HepG2 (cell line): ENCODE data around the gene SOX9. TPM values are rescaled to one million over a fixed set of nuclear protein-coding genes. Genes with fewer than 3 reads are reported as not detected.

Experiments
- DNMT3B ChIP-seq: conservative IDR thresholded peaks from 2 replicates; pipeline ENCODE4 v1.6.1; 2016; ENCODE audit warnings: missing biosample characterization, control low read depth
- FOXP1 ChIP-seq, 2 experiments: fragments of 450-650 bp in 1 of 2; IDR thresholded peaks; 2 replicates each; pipeline ENCODE4 v1.6.1; 2017 to 2018; ENCODE audit warnings: antibody characterized with exemption in 1 of 2
- GATAD1 ChIP-seq: IDR thresholded peaks from 2 replicates; pipeline ENCODE4 v1.6.1; 2016; ENCODE audit warnings: missing genetic modification reagents, missing compliant biosample characterization
- HES4 ChIP-seq: sonication (generic); formaldehyde crosslinking; IDR thresholded peaks from 2 replicates; pipeline ENCODE4 v1.9.0; 2021; ENCODE audit warnings: mild to moderate bottlenecking, missing genetic modification reagents, borderline replicate concordance
- MYNN ChIP-seq: sonication (generic); formaldehyde crosslinking; IDR thresholded peaks from 2 replicates; pipeline ENCODE4 v1.4.0; 2020; ENCODE audit warnings: mild to moderate bottlenecking, low read depth, missing genetic modification reagents
- NR1H2 ChIP-seq: sonication (generic); formaldehyde crosslinking; IDR thresholded peaks from 2 replicates; pipeline ENCODE4 v1.8.1; 2022; ENCODE audit warnings: low read depth, missing genetic modification reagents, borderline replicate concordance
- TBP ChIP-seq: sonication (generic); formaldehyde crosslinking; IDR thresholded peaks from 2 replicates; pipeline ENCODE4 v1.5.0; 2020; ENCODE audit warnings: missing genetic modification reagents
- YEATS2 ChIP-seq: sonication (generic); formaldehyde crosslinking; IDR thresholded peaks from 2 replicates; pipeline ENCODE4 v1.4.0; 2020; ENCODE audit warnings: missing genetic modification reagents, borderline replicate concordance
- ZNF777 ChIP-seq: sonication (generic); formaldehyde crosslinking; IDR thresholded peaks from 2 replicates; pipeline ENCODE4 v1.4.0; 2020; ENCODE audit warnings: missing genetic modification reagents
- ZNF788 ChIP-seq: sonication (generic); formaldehyde crosslinking; IDR thresholded peaks from 2 replicates; pipeline ENCODE4 v1.5.0; 2020; ENCODE audit warnings: mild to moderate bottlenecking, missing genetic modification reagents, borderline replicate concordance
- ZNF841 ChIP-seq: sonication (generic); formaldehyde crosslinking; IDR thresholded peaks from 2 replicates; pipeline ENCODE4 v1.8.1; 2023; ENCODE audit warnings: missing genetic modification reagents, borderline replicate concordance
- ZZZ3 ChIP-seq: sonication (generic); formaldehyde crosslinking; IDR thresholded peaks from 2 replicates; pipeline ENCODE4 v1.4.0; 2020; ENCODE audit warnings: missing genetic modification reagents, mild to moderate bottlenecking, borderline replicate concordance
- polyA plus RNA-seq, 8 experiments: library from polyadenylated mRNA; depleted of rRNA in 3 of 8; stranded (reverse) in 7 of 8; unstranded in 1 of 8; fragments of >200 nt; fragmentation: Illumina TruSeq in 4 of 8; extraction: Trizol in 4 of 8; gene quantifications; 2 replicates each; pipeline versions ENCODE4 v1.2.1 to v1.2.3, GENCODE V29; 2011 to 2016; ENCODE audit warnings: low read depth in 4 of 8, missing spikeins in 1 of 8, mixed read lengths in 1 of 8; ENCODE audit not compliant: insufficient read depth in 1 of 8
- total RNA-seq, 5 experiments: library from RNA; depleted of rRNA; stranded (reverse); fragments of >200 nt; fragmentation: Illumina TruSeq; extraction: Trizol; gene quantifications; 2 replicates each; pipeline ENCODE4 v1.2.3, GENCODE V29; 2016; ENCODE audit warnings: low read depth in 1 of 5
- TF ChIP-seq, protein P1 (sequence below): sonication (generic); formaldehyde crosslinking; IDR thresholded peaks from 2 replicates; pipeline ENCODE4 v1.4.0; 2020; ENCODE audit warnings: mild to moderate bottlenecking, missing genetic modification reagents
- TF ChIP-seq, protein P2 (sequence below), 2 experiments: sonication (generic) in 1 of 2; formaldehyde crosslinking in 1 of 2; IDR thresholded peaks; 2 replicates each; pipeline versions ENCODE4 v1.5.1 to v1.6.1; 2011 to 2020; ENCODE audit warnings: borderline replicate concordance in 1 of 2, low read depth in 1 of 2, low read length in 1 of 2, mild to moderate bottlenecking in 1 of 2, missing genetic modification reagents in 1 of 2, moderate library complexity in 1 of 2
- TF ChIP-seq, protein P3 (sequence below): sonication (generic); formaldehyde crosslinking; IDR thresholded peaks from 2 replicates; pipeline ENCODE4 v1.4.0; 2020; ENCODE audit warnings: low read depth, missing genetic modification reagents
- TF ChIP-seq, protein P4 (sequence below): sonication (generic); formaldehyde crosslinking; conservative IDR thresholded peaks from 2 replicates; pipeline ENCODE4 v1.8.0; 2022; ENCODE audit warnings: low read depth, missing genetic modification reagents
- TF ChIP-seq, protein P5 (sequence below): sonication (generic); formaldehyde crosslinking; IDR thresholded peaks from 2 replicates; pipeline ENCODE4 v1.5.1; 2020; ENCODE audit warnings: missing genetic modification reagents, mild to moderate bottlenecking, borderline replicate concordance

The SOX9 gene
- total and polyA plus RNA-seq, 2 of the 13 experiments (the other 11 are each of a cell fraction or from before 2014, with no cell fraction given) = 16.1 to 27.6 TPM

DNA sequence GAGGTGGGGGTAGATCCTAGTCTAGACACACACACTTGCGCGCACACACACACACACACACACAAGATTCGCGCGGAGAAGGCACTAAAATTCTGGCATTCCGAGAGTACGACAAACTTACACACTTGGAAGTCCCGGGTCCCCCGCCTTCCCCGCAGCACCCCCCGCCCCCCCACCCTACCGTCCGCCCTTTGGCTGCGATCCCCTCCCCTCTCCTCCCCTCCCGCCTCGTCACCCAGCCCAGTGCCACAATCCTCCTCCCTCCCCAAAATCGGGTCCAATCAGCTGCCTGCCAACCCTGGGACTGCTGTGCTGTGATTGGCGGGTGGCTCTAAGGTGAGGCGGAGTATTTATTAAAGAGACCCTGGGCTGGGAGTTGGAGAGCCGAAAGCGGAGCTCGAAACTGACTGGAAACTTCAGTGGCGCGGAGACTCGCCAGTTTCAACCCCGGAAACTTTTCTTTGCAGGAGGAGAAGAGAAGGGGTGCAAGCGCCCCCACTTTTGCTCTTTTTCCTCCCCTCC, at the start of gene SOX9 (continued):
- TF ChIP-seq, protein P1, sequence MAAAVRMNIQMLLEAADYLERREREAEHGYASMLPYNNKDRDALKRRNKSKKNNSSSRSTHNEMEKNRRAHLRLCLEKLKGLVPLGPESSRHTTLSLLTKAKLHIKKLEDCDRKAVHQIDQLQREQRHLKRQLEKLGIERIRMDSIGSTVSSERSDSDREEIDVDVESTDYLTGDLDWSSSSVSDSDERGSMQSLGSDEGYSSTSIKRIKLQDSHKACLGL (CRISPR knock-in tag) = no peak
- no peak for TF ChIP-seq ZNF841
- TF ChIP-seq GATAD1 = no peak
- TF ChIP-seq ZNF788 (CRISPR knock-in tag) = no peak
- TF ChIP-seq HES4 (CRISPR knock-in tag) = no peak
- TF ChIP-seq YEATS2 (CRISPR knock-in tag) = peak; percentile 34; the same call in 1 of the 2 replicates
- TF ChIP-seq ZZZ3 (CRISPR knock-in tag) = no peak
- 0 out of 2 replicates have a peak, but pooled peaks have one; percentile 7 for TF ChIP-seq TBP
- TF ChIP-seq MYNN (CRISPR knock-in tag) = peak; percentile 76; the same call in 1 of the 2 replicates
- peak; percentile 85; the same call in 1 of the 2 replicates for TF ChIP-seq DNMT3B (CRISPR knock-in tag)
- TF ChIP-seq, protein P2, sequence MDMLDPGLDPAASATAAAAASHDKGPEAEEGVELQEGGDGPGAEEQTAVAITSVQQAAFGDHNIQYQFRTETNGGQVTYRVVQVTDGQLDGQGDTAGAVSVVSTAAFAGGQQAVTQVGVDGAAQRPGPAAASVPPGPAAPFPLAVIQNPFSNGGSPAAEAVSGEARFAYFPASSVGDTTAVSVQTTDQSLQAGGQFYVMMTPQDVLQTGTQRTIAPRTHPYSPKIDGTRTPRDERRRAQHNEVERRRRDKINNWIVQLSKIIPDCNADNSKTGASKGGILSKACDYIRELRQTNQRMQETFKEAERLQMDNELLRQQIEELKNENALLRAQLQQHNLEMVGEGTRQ (IDR thresholded peaks at IDR 0.05; ENCODE audit: low read depth, low read length) = no peak
- TF ChIP-seq, protein P2 (CRISPR knock-in tag; IDR thresholded peaks at IDR 0.05; ENCODE audit: borderline replicate concordance) = no peak
- TF ChIP-seq, protein P3, sequence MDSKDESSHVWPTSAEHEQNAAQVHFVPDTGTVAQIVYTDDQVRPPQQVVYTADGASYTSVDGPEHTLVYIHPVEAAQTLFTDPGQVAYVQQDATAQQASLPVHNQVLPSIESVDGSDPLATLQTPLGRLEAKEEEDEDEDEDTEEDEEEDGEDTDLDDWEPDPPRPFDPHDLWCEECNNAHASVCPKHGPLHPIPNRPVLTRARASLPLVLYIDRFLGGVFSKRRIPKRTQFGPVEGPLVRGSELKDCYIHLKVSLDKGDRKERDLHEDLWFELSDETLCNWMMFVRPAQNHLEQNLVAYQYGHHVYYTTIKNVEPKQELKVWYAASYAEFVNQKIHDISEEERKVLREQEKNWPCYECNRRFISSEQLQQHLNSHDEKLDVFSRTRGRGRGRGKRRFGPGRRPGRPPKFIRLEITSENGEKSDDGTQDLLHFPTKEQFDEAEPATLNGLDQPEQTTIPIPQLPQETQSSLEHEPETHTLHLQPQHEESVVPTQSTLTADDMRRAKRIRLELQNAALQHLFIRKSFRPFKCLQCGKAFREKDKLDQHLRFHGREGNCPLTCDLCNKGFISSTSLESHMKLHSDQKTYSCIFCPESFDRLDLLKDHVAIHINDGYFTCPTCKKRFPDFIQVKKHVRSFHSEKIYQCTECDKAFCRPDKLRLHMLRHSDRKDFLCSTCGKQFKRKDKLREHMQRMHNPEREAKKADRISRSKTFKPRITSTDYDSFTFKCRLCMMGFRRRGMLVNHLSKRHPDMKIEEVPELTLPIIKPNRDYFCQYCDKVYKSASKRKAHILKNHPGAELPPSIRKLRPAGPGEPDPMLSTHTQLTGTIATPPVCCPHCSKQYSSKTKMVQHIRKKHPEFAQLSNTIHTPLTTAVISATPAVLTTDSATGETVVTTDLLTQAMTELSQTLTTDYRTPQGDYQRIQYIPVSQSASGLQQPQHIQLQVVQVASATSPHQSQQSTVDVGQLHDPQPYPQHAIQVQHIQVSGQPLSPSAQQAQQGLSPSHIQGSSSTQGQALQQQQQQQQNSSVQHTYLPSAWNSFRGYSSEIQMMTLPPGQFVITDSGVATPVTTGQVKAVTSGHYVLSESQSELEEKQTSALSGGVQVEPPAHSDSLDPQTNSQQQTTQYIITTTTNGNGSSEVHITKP = 0 out of 2 replicates have a peak, but pooled peaks have one; percentile 20
- TF ChIP-seq ZNF777 = peak; percentile 50
- TF ChIP-seq, protein P4, sequence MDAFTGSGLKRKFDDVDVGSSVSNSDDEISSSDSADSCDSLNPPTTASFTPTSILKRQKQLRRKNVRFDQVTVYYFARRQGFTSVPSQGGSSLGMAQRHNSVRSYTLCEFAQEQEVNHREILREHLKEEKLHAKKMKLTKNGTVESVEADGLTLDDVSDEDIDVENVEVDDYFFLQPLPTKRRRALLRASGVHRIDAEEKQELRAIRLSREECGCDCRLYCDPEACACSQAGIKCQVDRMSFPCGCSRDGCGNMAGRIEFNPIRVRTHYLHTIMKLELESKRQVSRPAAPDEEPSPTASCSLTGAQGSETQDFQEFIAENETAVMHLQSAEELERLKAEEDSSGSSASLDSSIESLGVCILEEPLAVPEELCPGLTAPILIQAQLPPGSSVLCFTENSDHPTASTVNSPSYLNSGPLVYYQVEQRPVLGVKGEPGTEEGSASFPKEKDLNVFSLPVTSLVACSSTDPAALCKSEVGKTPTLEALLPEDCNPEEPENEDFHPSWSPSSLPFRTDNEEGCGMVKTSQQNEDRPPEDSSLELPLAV = 0 out of 2 replicates have a peak, but pooled peaks have one; percentile 35
- no peak for TF ChIP-seq FOXP1 (IDR thresholded peaks at IDR 0.05)
- TF ChIP-seq FOXP1 (CRISPR knock-in tag; IDR thresholded peaks at IDR 0.05) = no peak
- TF ChIP-seq, protein P5, sequence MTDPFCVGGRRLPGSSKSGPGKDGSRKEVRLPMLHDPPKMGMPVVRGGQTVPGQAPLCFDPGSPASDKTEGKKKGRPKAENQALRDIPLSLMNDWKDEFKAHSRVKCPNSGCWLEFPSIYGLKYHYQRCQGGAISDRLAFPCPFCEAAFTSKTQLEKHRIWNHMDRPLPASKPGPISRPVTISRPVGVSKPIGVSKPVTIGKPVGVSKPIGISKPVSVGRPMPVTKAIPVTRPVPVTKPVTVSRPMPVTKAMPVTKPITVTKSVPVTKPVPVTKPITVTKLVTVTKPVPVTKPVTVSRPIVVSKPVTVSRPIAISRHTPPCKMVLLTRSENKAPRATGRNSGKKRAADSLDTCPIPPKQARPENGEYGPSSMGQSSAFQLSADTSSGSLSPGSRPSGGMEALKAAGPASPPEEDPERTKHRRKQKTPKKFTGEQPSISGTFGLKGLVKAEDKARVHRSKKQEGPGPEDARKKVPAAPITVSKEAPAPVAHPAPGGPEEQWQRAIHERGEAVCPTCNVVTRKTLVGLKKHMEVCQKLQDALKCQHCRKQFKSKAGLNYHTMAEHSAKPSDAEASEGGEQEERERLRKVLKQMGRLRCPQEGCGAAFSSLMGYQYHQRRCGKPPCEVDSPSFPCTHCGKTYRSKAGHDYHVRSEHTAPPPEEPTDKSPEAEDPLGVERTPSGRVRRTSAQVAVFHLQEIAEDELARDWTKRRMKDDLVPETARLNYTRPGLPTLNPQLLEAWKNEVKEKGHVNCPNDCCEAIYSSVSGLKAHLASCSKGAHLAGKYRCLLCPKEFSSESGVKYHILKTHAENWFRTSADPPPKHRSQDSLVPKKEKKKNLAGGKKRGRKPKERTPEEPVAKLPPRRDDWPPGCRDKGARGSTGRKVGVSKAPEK (CRISPR knock-in tag) = 0 out of 2 replicates have a peak, but pooled peaks have one; percentile 69
- no peak for TF ChIP-seq NR1H2
